Calu3 (cell line): ENCODE results near the gene HEPACAM. TPM values are rescaled to one million over a fixed set of nuclear protein-coding genes. Genes with fewer than 3 reads are reported as not detected.

Experiments used
- BruUV-seq: library from RNA; stranded (reverse); fragments of 400-500 nt; replicated peaks from 2 replicates; lab custom pipeline; 2021; lab: Mats Ljungman, UMichigan
- CTCF ChIA-PET: fragments of 300-600 bp; sonication (Branson Sonifier 250); formaldehyde crosslinking; loops from one replicate; lab custom pipeline; 2022; ENCODE audit warnings: antibody characterized with exemption; lab: Charles Lee
- DNase-seq: peaks from one replicate; pipeline ENCODE4 v3.0.0; 2022
- H3K27ac Mint-ChIP-seq: one replicate; pipeline ENCODE4 v1.8.0; 2022; ENCODE audit warnings: mixed read lengths; ENCODE audit not compliant: unreplicated experiment
- H3K27me3 Mint-ChIP-seq: one replicate; pipeline ENCODE4 v1.8.0; 2022; ENCODE audit warnings: mixed read lengths; ENCODE audit not compliant: unreplicated experiment
- H3K36me3 Mint-ChIP-seq: one replicate; pipeline ENCODE4 v1.8.0; 2022; ENCODE audit warnings: mild to moderate bottlenecking, moderate library complexity, mixed read lengths; ENCODE audit not compliant: insufficient read depth, unreplicated experiment
- H3K4me1 Mint-ChIP-seq: one replicate; pipeline ENCODE4 v1.8.0; 2022; ENCODE audit warnings: mild to moderate bottlenecking, low read depth, mixed read lengths; ENCODE audit not compliant: unreplicated experiment
- H3K4me3 Mint-ChIP-seq: one replicate; pipeline ENCODE4 v1.8.0; 2022; ENCODE audit warnings: mild to moderate bottlenecking, low read depth, moderate library complexity, mixed read lengths; ENCODE audit not compliant: unreplicated experiment
- H3K9me3 Mint-ChIP-seq: one replicate; pipeline ENCODE4 v1.8.0; 2022; ENCODE audit warnings: low read depth, mixed read lengths; ENCODE audit not compliant: unreplicated experiment
- intact Hi-C: fragments of 100-400 bp; cut with micrococcal nuclease; formaldehyde crosslinking; loops from one replicate; pipeline ENCODE4 v1.10.0; 2022; ENCODE audit not compliant: unreplicated experiment
- total RNA-seq: library from RNA; stranded (reverse); gene quantifications from 2 replicates; pipeline ENCODE4 v1.2.3, GENCODE V29; 2022
- TF ChIP-seq, protein P1 (sequence below): fragments of 200-600 bp; IDR thresholded peaks from one replicate; pipeline ENCODE4 v1.8.0; 2022; ENCODE audit warnings: antibody characterized with exemption; ENCODE audit not compliant: unreplicated experiment

Gene HEPACAM
- total RNA-seq, 1 experiment from 2014 or later: not detected

DNA sequence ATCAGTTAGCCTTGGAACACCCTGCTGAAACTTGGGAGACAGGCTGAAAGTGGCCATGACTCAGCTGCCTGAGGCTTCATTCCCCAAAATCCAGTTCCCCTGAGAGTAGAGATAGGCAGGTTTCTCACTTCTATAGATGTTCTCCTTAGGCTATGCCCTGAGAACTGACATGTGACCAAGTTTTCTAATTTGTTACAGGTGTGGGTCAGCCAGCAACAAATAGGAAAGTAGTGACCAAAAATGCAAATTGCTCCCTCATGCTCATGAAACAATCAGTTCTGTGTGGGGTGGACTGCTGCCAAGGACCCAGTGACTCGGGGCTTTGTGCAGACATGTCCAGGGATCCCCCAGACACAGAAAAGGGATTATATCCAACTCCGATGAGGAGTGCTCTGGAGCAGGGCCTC, 10.9 kb upstream of the HEPACAM start:
- Mint-ChIP-seq H3K9me3 (no peaks in the 10 kb centered on the region), H3K4me3 (no peak overlapping the region), H3K36me3 (no peaks in the 10 kb centered on the region), H3K4me1 (no peaks in the 10 kb centered on the region), H3K27me3 (peaks cover 51% of the 10 kb centered on the region), H3K27ac (no peak overlapping the region)
- no peak for DNase-seq
- no TSS peak for BruUV-seq
- CTCF ChIA-PET: no interaction called here
- intact Hi-C loops: no loop called here
- TF ChIP-seq, protein P1, sequence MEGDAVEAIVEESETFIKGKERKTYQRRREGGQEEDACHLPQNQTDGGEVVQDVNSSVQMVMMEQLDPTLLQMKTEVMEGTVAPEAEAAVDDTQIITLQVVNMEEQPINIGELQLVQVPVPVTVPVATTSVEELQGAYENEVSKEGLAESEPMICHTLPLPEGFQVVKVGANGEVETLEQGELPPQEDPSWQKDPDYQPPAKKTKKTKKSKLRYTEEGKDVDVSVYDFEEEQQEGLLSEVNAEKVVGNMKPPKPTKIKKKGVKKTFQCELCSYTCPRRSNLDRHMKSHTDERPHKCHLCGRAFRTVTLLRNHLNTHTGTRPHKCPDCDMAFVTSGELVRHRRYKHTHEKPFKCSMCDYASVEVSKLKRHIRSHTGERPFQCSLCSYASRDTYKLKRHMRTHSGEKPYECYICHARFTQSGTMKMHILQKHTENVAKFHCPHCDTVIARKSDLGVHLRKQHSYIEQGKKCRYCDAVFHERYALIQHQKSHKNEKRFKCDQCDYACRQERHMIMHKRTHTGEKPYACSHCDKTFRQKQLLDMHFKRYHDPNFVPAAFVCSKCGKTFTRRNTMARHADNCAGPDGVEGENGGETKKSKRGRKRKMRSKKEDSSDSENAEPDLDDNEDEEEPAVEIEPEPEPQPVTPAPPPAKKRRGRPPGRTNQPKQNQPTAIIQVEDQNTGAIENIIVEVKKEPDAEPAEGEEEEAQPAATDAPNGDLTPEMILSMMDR: no peak

DNA sequence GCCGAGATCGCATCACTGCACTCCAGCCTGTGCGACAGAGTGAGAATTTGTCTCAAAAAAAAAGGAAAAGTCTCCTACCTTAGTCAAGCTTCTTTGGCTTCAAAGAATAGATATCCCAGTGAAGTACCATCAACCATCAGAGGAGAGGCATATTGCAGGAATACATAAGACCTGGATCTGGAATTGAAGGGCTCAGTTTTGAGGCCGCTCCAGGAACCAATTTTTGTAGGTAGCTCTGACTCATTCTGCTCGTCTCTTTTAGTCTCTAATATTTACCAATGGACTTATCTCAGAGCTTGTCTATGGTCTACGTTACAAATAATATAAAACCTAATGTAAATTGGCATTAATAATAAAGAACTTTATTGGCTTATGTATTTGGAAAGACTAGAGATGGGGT, 10.0 kb upstream of the HEPACAM start:
- H3K27me3 Mint-ChIP-seq: peaks cover 53% of the 10 kb centered on the region
- no peaks in the 10 kb centered on the region for H3K4me1 Mint-ChIP-seq
- TF ChIP-seq, protein P1: no peak
- no peaks in the 10 kb centered on the region for H3K36me3 Mint-ChIP-seq
- no peak overlapping the region for H3K4me3 Mint-ChIP-seq
- CTCF ChIA-PET: no interaction called here
- no TSS peak for BruUV-seq
- no peak for DNase-seq
- H3K9me3 Mint-ChIP-seq: no peaks in the 10 kb centered on the region
- H3K27ac Mint-ChIP-seq: no peak overlapping the region
- intact Hi-C loops: no loop called here

DNA sequence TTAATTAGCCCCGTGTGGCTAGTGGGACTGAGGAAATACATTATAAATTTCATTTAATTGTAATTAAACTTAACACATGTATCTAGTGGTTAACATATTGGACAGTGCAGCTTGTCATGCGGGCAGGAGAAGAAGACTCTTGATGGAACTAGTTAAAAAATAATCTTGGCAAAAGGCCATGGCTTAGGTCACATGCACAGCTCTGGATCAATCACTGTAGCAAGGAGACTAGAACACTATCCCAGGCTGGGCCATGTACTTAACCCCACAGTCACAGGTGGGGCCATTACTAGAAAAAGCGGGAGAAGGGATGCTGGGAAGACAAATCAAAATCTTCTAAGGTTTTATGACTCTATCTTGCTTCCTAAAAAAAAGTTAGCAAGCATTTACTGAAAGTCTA, 8.7 kb upstream of the HEPACAM start:
- intact Hi-C loops: no loop called here
- Mint-ChIP-seq H3K4me1 (no peaks in the 10 kb centered on the region), H3K27ac (no peak overlapping the region), H3K27me3 (peaks cover 65% of the 10 kb centered on the region), H3K4me3 (no peak overlapping the region), H3K36me3 (no peaks in the 10 kb centered on the region), H3K9me3 (no peaks in the 10 kb centered on the region)
- no peak for DNase-seq
- no TSS peak for BruUV-seq
- TF ChIP-seq, protein P1: no peak
- CTCF ChIA-PET: interaction anchor here (0.7 kb wide), 1 partner anchor 36 kb away, joined by 3 read pairs; no protein-coding TSS in a partner anchor

DNA sequence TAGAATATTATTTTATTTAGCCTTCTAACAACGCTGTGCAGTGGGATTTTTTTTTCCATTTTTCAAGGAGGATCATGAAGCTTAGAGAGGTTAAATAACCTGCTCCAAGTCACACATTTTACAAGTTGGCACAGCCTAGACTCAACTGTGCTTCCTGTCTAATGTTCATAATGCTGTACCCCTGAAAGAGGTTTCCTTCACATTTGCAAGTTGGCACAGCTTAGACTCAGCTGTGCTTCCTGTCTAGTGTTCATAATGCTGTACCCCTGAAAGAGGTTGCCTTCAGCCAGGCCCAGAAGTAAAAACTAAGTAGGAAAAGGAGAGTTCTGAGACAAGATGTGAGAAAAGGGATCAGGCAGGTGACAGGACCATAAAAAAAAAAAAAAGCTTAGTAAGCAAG, 7.9 kb upstream of the HEPACAM start:
- CTCF ChIA-PET: interaction anchor here (0.7 kb wide), 1 partner anchor 35 kb away, joined by 3 read pairs; no protein-coding TSS in a partner anchor
- Mint-ChIP-seq H3K4me1 (no peaks in the 10 kb centered on the region), H3K27ac (no peak overlapping the region), H3K4me3 (no peak overlapping the region), H3K36me3 (no peaks in the 10 kb centered on the region), H3K27me3 (peaks cover 67% of the 10 kb centered on the region), H3K9me3 (no peaks in the 10 kb centered on the region)
- no TSS peak for BruUV-seq
- TF ChIP-seq, protein P1: no peak
- DNase-seq: no peak
- intact Hi-C loops: no loop called here
